Measurements from ENCODE around the gene ZDHHC8.

DNA sequence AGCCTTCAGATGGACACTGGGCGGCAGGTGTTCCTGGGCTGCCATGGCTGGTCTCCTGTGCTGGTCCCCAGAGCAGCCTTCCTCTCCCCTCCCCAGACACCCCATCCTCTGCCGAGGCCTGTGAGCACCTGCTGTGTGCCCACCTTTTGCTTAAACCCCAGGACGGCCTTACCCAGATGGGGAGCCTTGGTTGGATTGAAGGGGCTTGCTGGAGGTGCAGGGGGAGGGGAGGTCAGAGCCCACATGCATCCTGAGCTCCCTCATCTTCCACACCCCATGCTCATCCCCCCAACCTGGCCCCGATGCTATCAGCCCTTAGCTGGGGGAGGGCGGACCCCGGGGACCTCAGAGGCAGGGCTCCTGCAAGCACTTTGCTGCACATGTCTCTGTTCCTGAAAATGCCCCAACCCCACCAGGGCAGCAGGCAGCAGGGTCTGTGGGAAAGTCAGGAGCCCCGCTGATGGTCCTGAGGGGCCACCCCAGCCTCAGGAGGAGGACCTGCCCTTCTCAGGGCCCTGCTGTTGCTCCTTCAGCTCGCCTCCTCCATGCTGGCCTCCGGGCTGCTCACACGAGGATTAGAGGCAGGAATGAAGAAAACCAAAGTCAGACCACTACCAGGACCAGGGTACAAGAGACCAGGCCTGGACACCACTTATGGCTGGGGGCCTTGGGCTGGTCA lies 60.8 kb downstream of the ZDHHC8 start:
- TF ChIP-seq, protein P1, sequence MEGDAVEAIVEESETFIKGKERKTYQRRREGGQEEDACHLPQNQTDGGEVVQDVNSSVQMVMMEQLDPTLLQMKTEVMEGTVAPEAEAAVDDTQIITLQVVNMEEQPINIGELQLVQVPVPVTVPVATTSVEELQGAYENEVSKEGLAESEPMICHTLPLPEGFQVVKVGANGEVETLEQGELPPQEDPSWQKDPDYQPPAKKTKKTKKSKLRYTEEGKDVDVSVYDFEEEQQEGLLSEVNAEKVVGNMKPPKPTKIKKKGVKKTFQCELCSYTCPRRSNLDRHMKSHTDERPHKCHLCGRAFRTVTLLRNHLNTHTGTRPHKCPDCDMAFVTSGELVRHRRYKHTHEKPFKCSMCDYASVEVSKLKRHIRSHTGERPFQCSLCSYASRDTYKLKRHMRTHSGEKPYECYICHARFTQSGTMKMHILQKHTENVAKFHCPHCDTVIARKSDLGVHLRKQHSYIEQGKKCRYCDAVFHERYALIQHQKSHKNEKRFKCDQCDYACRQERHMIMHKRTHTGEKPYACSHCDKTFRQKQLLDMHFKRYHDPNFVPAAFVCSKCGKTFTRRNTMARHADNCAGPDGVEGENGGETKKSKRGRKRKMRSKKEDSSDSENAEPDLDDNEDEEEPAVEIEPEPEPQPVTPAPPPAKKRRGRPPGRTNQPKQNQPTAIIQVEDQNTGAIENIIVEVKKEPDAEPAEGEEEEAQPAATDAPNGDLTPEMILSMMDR (IDR thresholded peaks at IDR 0.05): no peak
- no peak for TF ChIP-seq EZH2 (IDR thresholded peaks at IDR 0.05; ENCODE audit: borderline replicate concordance, insufficient read depth, low read depth, low read length, poor library complexity, severe bottlenecking)

Measured in B cell (primary cell).